Measurements from ENCODE around the gene ZNF48.
A peak's percentile ranks its signal among the peaks of the same experiment; 100 is the strongest.

The ZNF48 gene

GRCh38 chr16:30378236-30379157, 16.7 kb upstream of the ZNF48 start:
- peak; percentile 98 for DNase-seq
- H4K91ac ChIP-seq (ENCODE audit: low read length) = peak overlapping the region; percentile 79
- H3K36me3 ChIP-seq (ENCODE audit: control insufficient read depth in 1 of 2, insufficient read depth in 2 of 2, low read depth in 1 of 2, low read length in 2 of 2) = peaks cover 7% of the 10 kb centered on the region in 2 experiments
- H2AK5ac ChIP-seq (ENCODE audit: low read length, severe bottlenecking) = no peak overlapping the region
- WGBS = 2% methylated on average over 63 of the region's 67 CpGs
- H2BK5ac ChIP-seq (ENCODE audit: low read depth, low read length, poor library complexity, severe bottlenecking) = no peak overlapping the region
- peak overlapping the region; percentile 87 for H3K18ac ChIP-seq (ENCODE audit: low read depth in 1 of 2, low read length in 2 of 2)
- H2AFZ ChIP-seq (ENCODE audit: low read depth, low read length) = peak overlapping the region; percentile 33
- peak overlapping the region in 1 of 2 experiments; percentile 75 for H3K23ac ChIP-seq (ENCODE audit: low read length in 2 of 2)
- H3K4ac ChIP-seq (ENCODE audit: low read depth in 1 of 2, low read length in 2 of 2) = peak overlapping the region; percentile 27 to 74
- H3K27ac ChIP-seq (ENCODE audit: low read length, poor library complexity, severe bottlenecking) = peak overlapping the region; percentile 99
- H3K27me3 ChIP-seq (ENCODE audit: control insufficient read depth in 1 of 2, insufficient read depth in 1 of 2, low read length in 2 of 2) = no peaks in the 10 kb centered on the region
- peak overlapping the region; percentile 63 for H4K8ac ChIP-seq (ENCODE audit: low read length)
- peaks cover 8% of the 10 kb centered on the region for H3K79me1 ChIP-seq (replicated peaks; ENCODE audit: low read length, poor library complexity, severe bottlenecking)
- peak overlapping the region in 1 of 2 experiments; percentile 96 for H3K14ac ChIP-seq (ENCODE audit: low read length in 2 of 2)
- peak overlapping the region; percentile 45 for H2BK15ac ChIP-seq (ENCODE audit: low read depth, poor library complexity, severe bottlenecking)
- H3K9ac ChIP-seq (ENCODE audit: low read length) = peak overlapping the region; percentile 97
- H3K4me3 ChIP-seq (ENCODE audit: insufficient read depth in 1 of 2, low read depth in 1 of 2, low read length in 2 of 2) = peak overlapping the region; percentile 71 to 97
- H3K4me2 ChIP-seq (ENCODE audit: low read length, poor library complexity, severe bottlenecking) = peak overlapping the region; percentile 77
- H2BK120ac ChIP-seq (ENCODE audit: low read depth, low read length) = no peak overlapping the region
- H3K9me3 ChIP-seq (ENCODE audit: control insufficient read depth, low read length) = no peaks in the 10 kb centered on the region
- H2BK12ac ChIP-seq (ENCODE audit: low read length in 2 of 2) = peak overlapping the region in 1 of 2 experiments; percentile 33
- H3K4me1 ChIP-seq (ENCODE audit: control insufficient read depth, insufficient read depth, low read depth, low read length) = peaks cover 18% of the 10 kb centered on the region

DNA sequence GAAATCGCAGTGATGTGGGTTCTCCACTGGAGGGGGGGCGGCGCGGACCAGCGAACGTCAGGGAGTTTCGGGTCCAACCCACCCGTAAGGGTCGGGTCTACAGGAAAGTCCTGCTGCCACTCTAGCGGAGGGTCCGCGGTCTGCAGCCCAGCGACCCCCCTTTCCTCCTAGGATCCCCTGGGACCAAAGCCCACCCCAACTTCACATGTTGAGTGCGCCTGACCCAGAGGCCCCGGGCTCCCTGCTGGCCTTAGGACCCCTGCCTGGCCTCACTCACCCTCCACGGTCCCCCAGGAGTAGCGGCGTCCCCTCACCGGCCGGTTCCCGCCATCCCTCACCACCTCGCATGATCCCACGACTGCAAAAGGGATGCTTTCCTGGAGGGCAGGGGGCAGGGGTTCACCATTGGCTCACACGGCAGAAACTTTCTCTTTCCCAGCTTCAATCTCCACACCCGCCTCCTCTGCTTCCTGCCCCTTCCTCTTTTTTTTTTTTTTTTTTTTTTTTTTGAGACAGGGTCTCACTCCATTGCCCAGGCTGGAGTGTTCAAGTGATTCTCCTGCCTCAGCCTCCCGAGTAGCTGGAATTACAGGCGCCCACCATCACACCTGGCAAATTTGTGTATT, 15.9 kb upstream of the ZNF48 start:
- 21% methylated on average over 27 of the region's 27 CpGs for WGBS
- Histone ChIP-seq H2AFZ (ENCODE audit: low read depth, low read length) (no peak overlapping the region), H4K91ac (ENCODE audit: low read length) (peak overlapping the region; percentile 4), H3K79me1 (replicated peaks; ENCODE audit: low read length, poor library complexity, severe bottlenecking) (peaks cover 8% of the 10 kb centered on the region), H4K8ac (ENCODE audit: low read length) (peak overlapping the region; percentile 5), H3K9me3 (ENCODE audit: control insufficient read depth, low read length) (no peaks in the 10 kb centered on the region), H2AK5ac (ENCODE audit: low read length, severe bottlenecking) (no peak overlapping the region), H2BK12ac (ENCODE audit: low read length in 2 of 2) (peak overlapping the region in 1 of 2 experiments; percentile 33), H2BK5ac (ENCODE audit: low read depth, low read length, poor library complexity, severe bottlenecking) (no peak overlapping the region), H3K9ac (ENCODE audit: low read length) (peak overlapping the region; percentile 93), H3K4ac (ENCODE audit: low read depth in 1 of 2, low read length in 2 of 2) (peak overlapping the region; percentile 16 to 87), H3K18ac (ENCODE audit: low read depth in 1 of 2, low read length in 2 of 2) (peak overlapping the region in 1 of 2 experiments; percentile 87), H3K27ac (ENCODE audit: low read length, poor library complexity, severe bottlenecking) (peak overlapping the region; percentile 17), H3K14ac (ENCODE audit: low read length in 2 of 2) (peak overlapping the region in 1 of 2 experiments; percentile 96), H2BK15ac (ENCODE audit: low read depth, poor library complexity, severe bottlenecking) (peak overlapping the region; percentile 45), H3K4me1 (ENCODE audit: control insufficient read depth, insufficient read depth, low read depth, low read length) (peaks cover 18% of the 10 kb centered on the region), H3K36me3 (ENCODE audit: control insufficient read depth in 1 of 2, insufficient read depth in 2 of 2, low read depth in 1 of 2, low read length in 2 of 2) (peaks cover 7% of the 10 kb centered on the region in 2 experiments), H3K4me2 (ENCODE audit: low read length, poor library complexity, severe bottlenecking) (peak overlapping the region; percentile 77), H3K27me3 (ENCODE audit: control insufficient read depth in 1 of 2, insufficient read depth in 1 of 2, low read length in 2 of 2) (no peaks in the 10 kb centered on the region), H2BK120ac (ENCODE audit: low read depth, low read length) (no peak overlapping the region), H3K4me3 (ENCODE audit: insufficient read depth in 1 of 2, low read depth in 1 of 2, low read length in 2 of 2) (peak overlapping the region; percentile 71 to 97), H3K23ac (ENCODE audit: low read length in 2 of 2) (peak overlapping the region in 1 of 2 experiments; percentile 75)
- DNase-seq = no peak

GRCh38 chr16:30380072-30380802, 15.0 kb upstream of the ZNF48 start:
- no peak overlapping the region for H2BK12ac ChIP-seq (ENCODE audit: low read length in 2 of 2)
- no peak overlapping the region for H3K9ac ChIP-seq (ENCODE audit: low read length)
- no peak overlapping the region for H3K14ac ChIP-seq (ENCODE audit: low read length in 2 of 2)
- no peaks in the 10 kb centered on the region for H3K27me3 ChIP-seq (ENCODE audit: control insufficient read depth in 1 of 2, insufficient read depth in 1 of 2, low read length in 2 of 2)
- H2BK120ac ChIP-seq (ENCODE audit: low read depth, low read length) = no peak overlapping the region
- H3K9me3 ChIP-seq (ENCODE audit: control insufficient read depth, low read length) = no peaks in the 10 kb centered on the region
- no peak overlapping the region for H4K8ac ChIP-seq (ENCODE audit: low read length)
- H2BK5ac ChIP-seq (ENCODE audit: low read depth, low read length, poor library complexity, severe bottlenecking) = no peak overlapping the region
- H4K91ac ChIP-seq (ENCODE audit: low read length) = no peak overlapping the region
- H2AK5ac ChIP-seq (ENCODE audit: low read length, severe bottlenecking) = no peak overlapping the region
- H2AFZ ChIP-seq (ENCODE audit: low read depth, low read length) = no peak overlapping the region
- H3K79me1 ChIP-seq (replicated peaks; ENCODE audit: low read length, poor library complexity, severe bottlenecking) = peaks cover 8% of the 10 kb centered on the region
- H2BK15ac ChIP-seq (ENCODE audit: low read depth, poor library complexity, severe bottlenecking) = no peak overlapping the region
- H3K18ac ChIP-seq (ENCODE audit: low read depth in 1 of 2, low read length in 2 of 2) = no peak overlapping the region
- H3K4me2 ChIP-seq (ENCODE audit: low read length, poor library complexity, severe bottlenecking) = no peak overlapping the region
- peaks cover 18% of the 10 kb centered on the region for H3K4me1 ChIP-seq (ENCODE audit: control insufficient read depth, insufficient read depth, low read depth, low read length)
- peaks cover 7% of the 10 kb centered on the region in 2 experiments for H3K36me3 ChIP-seq (ENCODE audit: control insufficient read depth in 1 of 2, insufficient read depth in 2 of 2, low read depth in 1 of 2, low read length in 2 of 2)
- H3K27ac ChIP-seq (ENCODE audit: low read length, poor library complexity, severe bottlenecking) = no peak overlapping the region
- H3K4ac ChIP-seq (ENCODE audit: low read depth in 1 of 2, low read length in 2 of 2) = no peak overlapping the region
- no peak overlapping the region for H3K4me3 ChIP-seq (ENCODE audit: insufficient read depth in 1 of 2, low read depth in 1 of 2, low read length in 2 of 2)
- WGBS = 91% methylated on average over 4 of the region's 4 CpGs
- DNase-seq = no peak
- no peak overlapping the region for H3K23ac ChIP-seq (ENCODE audit: low read length in 2 of 2)

Measured in mesenchymal stem cell (in vitro differentiated cells and primary cell).